ENCODE results near the gene WWOX.

- TF ChIP-seq EZH2 (IDR thresholded peaks at IDR 0.05) (no peak), POLR2AphosphoS5 (IDR thresholded peaks at IDR 0.05; ENCODE audit: borderline replicate concordance, low read depth, low read length) (no peak), FOXP2 (optimal IDR thresholded peaks at IDR 0.05; ENCODE audit: control extremely low read depth, extremely low read length, insufficient read depth) (no peak)
Measured at GRCh38 chr16:78189121-78189520, 89.7 kb downstream of the WWOX start.

All from SK-N-MC (cell line).